Parathyroid adenoma (tissue), 2 donors: ENCODE measurements around the gene DGKG.
A peak's percentile ranks its signal among the peaks of the same experiment; 100 is the strongest.

Source experiments
- H2AFZ ChIP-seq: fragments of 300-600 bp; sonication (generic); one replicate; pipeline ENCODE4 v1.7.0; 2017; ENCODE audit warnings: antibody characterized with exemption, mild to moderate bottlenecking
- H3K27ac ChIP-seq: fragments of 300-600 bp; sonication (generic); one replicate; pipeline ENCODE4 v1.7.0; 2017
- H3K27me3 ChIP-seq: fragments of 300-600 bp; sonication (generic); one replicate; pipeline ENCODE4 v1.7.0; 2017; ENCODE audit warnings: low read length; ENCODE audit not compliant: control insufficient read depth, insufficient read depth
- H3K36me3 ChIP-seq: fragments of 300-600 bp; sonication (generic); one replicate; pipeline ENCODE4 v1.7.0; 2017; ENCODE audit warnings: low read length; ENCODE audit not compliant: control insufficient read depth, insufficient read depth
- H3K4me1 ChIP-seq: fragments of 300-600 bp; sonication (generic); one replicate; pipeline ENCODE4 v1.7.0; 2017; ENCODE audit warnings: control low read depth
- H3K4me2 ChIP-seq: fragments of 300-600 bp; sonication (generic); one replicate; pipeline ENCODE4 v1.7.0; 2017; ENCODE audit warnings: low read length
- H3K4me3 ChIP-seq: fragments of 300-600 bp; sonication (generic); one replicate; pipeline ENCODE4 v1.7.0; 2017; ENCODE audit warnings: low read depth, low read length
- H3K79me2 ChIP-seq: fragments of 300-600 bp; sonication (generic); one replicate; pipeline ENCODE4 v1.7.0; 2017; ENCODE audit warnings: control low read depth
- H3K9ac ChIP-seq: fragments of 300-600 bp; sonication (generic); one replicate; pipeline ENCODE4 v1.7.0; 2017; ENCODE audit warnings: mild to moderate bottlenecking
- H3K9me3 ChIP-seq: fragments of 300-600 bp; sonication (generic); one replicate; pipeline ENCODE4 v1.7.0; 2017; ENCODE audit warnings: low read length; ENCODE audit not compliant: control insufficient read depth
- TF ChIP-seq, protein P1 (sequence below): fragments of 300-600 bp; sonication (generic); IDR thresholded peaks from one replicate; pipeline ENCODE4 v1.7.0; 2017; ENCODE audit warnings: antibody characterized with exemption, mild to moderate bottlenecking
- donor health status: primary hyperparathyroidism.

DGKG gene

DNA sequence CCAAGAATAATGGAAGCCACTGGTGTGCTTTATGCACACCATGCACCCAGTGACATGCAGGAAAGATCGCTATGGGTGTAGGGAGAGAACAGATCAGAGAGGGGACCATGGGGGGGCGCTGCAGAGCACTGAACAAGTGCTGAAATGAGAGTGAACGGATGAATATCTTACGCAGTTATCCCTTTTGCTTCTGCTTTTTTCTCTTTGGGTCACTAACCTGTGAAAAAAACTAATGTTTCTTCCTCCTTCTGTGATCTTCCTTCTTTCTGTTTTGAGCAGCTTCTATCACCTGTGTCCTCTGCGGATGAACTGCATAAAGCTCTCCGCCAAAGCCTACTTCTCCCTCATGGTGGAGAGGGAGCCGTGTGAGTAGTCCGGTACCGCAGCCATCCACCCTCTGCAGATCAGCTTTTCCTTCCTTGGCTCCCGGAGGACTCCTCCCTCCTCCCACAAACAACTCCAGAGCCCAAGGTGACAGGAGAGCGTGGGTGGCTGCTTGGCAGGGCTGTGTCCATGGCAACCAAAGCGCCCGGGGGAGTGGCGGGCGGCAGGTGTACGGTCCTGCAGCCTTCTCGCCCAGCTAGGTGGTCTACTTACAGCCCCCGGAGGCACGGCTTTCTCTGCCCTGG lies 106.2 kb downstream of the DGKG start:
- Histone ChIP-seq H3K4me1 (peaks cover 11% of the 10 kb centered on the region), H3K4me2 (peak overlapping the region; percentile 58), H3K79me2 (no peaks in the 10 kb centered on the region), H3K9me3 (no peaks in the 10 kb centered on the region), H3K27me3 (no peaks in the 10 kb centered on the region), H2AFZ (peak overlapping the region; percentile 50), H3K36me3 (no peaks in the 10 kb centered on the region), H3K4me3 (peak overlapping the region; percentile 22), H3K9ac (no peak overlapping the region), H3K27ac (no peak overlapping the region)
- TF ChIP-seq, protein P1, sequence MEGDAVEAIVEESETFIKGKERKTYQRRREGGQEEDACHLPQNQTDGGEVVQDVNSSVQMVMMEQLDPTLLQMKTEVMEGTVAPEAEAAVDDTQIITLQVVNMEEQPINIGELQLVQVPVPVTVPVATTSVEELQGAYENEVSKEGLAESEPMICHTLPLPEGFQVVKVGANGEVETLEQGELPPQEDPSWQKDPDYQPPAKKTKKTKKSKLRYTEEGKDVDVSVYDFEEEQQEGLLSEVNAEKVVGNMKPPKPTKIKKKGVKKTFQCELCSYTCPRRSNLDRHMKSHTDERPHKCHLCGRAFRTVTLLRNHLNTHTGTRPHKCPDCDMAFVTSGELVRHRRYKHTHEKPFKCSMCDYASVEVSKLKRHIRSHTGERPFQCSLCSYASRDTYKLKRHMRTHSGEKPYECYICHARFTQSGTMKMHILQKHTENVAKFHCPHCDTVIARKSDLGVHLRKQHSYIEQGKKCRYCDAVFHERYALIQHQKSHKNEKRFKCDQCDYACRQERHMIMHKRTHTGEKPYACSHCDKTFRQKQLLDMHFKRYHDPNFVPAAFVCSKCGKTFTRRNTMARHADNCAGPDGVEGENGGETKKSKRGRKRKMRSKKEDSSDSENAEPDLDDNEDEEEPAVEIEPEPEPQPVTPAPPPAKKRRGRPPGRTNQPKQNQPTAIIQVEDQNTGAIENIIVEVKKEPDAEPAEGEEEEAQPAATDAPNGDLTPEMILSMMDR, result peak; percentile 36

DNA sequence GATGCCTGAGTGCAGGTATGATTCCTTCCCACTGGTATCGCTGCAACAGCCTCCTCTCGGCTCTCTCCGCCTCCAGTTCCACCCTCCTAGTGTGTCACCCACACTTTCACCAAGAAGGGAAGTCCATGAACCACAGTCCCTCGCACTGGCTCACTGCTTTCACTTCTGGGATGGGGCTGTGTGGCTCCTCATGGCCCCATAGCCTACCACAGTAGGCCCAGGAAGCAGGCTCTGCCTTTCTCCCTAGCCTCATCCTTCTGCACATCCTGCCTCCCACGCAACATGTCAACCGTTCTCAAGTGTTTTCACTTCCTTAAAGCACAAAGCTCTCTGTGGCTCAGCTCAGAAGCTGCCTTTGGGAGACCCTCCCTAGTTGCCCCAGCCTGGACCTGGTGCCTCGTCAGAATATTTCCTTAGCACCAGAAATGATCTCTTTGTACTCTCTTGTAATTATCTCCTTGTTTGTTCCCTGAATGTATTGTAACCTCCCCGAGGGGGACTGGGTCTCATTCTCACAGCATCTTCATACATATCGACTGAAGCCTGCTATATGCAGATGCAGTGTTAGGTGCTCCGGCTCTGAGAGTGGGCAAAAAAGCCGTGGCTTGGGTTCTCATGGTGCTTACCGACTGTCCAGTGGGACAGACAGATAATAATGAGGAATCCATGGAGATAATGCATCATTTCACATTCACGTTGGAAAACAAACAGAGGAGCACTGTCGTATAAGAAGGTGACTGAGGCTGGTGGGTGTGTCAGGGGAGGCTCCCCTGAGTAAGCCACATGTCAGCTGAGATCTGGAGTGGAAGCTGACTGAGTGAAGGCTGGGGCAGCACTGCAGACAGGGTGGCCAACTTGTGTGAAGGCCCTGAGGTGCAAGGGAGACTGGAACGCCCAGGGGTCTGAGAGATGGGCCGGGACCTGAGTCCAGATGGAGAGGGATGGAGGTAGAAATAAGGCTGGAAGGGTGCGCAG lies 107.1 kb downstream of the DGKG start:
- no peak overlapping the region for H3K27ac ChIP-seq
- TF ChIP-seq, protein P1, result no peak
- peak overlapping the region; percentile 50 for H2AFZ ChIP-seq
- H3K9ac ChIP-seq, result no peak overlapping the region
- no peaks in the 10 kb centered on the region for H3K27me3 ChIP-seq
- H3K4me3 ChIP-seq, result no peak overlapping the region
- H3K4me2 ChIP-seq, result peak overlapping the region; percentile 58
- no peaks in the 10 kb centered on the region for H3K36me3 ChIP-seq
- H3K4me1 ChIP-seq, result peaks cover 11% of the 10 kb centered on the region
- no peaks in the 10 kb centered on the region for H3K9me3 ChIP-seq
- H3K79me2 ChIP-seq, result no peaks in the 10 kb centered on the region

DNA sequence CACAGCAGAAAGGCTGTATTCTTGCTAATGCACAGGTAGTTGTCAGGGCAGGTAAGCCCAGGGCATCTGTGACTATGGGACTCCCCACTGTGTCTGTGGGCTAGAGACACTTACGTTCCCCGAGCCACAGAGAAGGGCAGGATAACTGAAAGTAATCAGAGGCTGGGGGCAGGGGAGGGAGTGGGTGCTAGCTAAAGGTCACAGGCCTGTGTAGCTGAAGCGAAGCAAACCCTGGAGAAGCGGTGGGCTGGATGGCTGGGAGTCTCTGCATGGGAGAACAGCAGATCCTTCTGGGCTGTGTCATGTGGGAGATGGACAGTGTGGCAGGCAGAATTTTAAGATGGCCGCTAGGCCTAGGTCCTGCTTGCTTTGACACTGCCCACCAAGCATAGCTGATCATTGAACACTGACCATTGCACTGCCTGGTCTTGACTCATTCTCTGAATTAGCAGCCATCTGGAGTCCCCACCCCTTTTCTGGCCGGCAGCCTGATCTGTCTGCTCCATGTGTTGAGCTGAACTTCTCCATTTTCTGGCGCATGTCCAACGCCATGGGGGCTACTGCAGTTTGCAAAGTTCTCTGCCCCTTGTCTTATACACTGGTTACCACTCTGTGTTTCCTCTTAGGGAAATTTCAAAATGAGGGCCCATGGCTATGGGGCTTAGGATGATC lies 110.0 kb downstream of the DGKG start:
- H3K4me2 ChIP-seq, result no peak overlapping the region
- H3K4me1 ChIP-seq, result peaks cover 11% of the 10 kb centered on the region
- TF ChIP-seq, protein P1, result no peak
- H3K9ac ChIP-seq, result no peak overlapping the region
- no peaks in the 10 kb centered on the region for H3K36me3 ChIP-seq
- H3K27me3 ChIP-seq, result no peaks in the 10 kb centered on the region
- no peaks in the 10 kb centered on the region for H3K79me2 ChIP-seq
- H3K27ac ChIP-seq, result no peak overlapping the region
- no peak overlapping the region for H3K4me3 ChIP-seq
- no peak overlapping the region for H2AFZ ChIP-seq
- no peaks in the 10 kb centered on the region for H3K9me3 ChIP-seq

DNA sequence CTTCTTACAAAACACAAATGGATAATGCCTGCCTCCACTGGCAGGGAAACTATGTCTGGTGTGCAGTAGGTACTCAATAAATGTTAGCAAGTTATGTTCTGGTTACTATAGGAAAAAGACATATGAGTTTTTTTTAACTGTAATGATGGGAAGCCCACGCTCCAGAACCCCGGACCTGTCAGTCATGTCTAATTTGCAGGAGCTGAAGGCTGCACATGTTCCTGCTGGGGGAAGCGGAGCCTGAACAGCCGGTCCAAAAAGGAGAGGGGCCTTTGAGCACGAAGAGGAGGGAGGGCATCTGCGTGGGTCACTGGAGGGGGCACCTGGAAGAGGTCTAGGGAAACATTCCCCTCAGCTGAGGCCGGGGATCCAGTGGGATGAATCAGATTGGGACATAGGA lies 113.2 kb downstream of the DGKG start:
- H3K27ac ChIP-seq, result no peak overlapping the region
- H3K79me2 ChIP-seq, result no peaks in the 10 kb centered on the region
- H3K9me3 ChIP-seq, result no peaks in the 10 kb centered on the region
- no peak overlapping the region for H3K4me3 ChIP-seq
- TF ChIP-seq, protein P1, result no peak
- H2AFZ ChIP-seq, result no peak overlapping the region
- no peak overlapping the region for H3K9ac ChIP-seq
- no peaks in the 10 kb centered on the region for H3K4me1 ChIP-seq
- no peaks in the 10 kb centered on the region for H3K36me3 ChIP-seq
- H3K27me3 ChIP-seq, result no peaks in the 10 kb centered on the region
- H3K4me2 ChIP-seq, result no peak overlapping the region
